ENCODE measurements around the gene IP6K3.

IP6K3 gene, protein sequence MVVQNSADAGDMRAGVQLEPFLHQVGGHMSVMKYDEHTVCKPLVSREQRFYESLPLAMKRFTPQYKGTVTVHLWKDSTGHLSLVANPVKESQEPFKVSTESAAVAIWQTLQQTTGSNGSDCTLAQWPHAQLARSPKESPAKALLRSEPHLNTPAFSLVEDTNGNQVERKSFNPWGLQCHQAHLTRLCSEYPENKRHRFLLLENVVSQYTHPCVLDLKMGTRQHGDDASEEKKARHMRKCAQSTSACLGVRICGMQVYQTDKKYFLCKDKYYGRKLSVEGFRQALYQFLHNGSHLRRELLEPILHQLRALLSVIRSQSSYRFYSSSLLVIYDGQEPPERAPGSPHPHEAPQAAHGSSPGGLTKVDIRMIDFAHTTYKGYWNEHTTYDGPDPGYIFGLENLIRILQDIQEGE

DNA sequence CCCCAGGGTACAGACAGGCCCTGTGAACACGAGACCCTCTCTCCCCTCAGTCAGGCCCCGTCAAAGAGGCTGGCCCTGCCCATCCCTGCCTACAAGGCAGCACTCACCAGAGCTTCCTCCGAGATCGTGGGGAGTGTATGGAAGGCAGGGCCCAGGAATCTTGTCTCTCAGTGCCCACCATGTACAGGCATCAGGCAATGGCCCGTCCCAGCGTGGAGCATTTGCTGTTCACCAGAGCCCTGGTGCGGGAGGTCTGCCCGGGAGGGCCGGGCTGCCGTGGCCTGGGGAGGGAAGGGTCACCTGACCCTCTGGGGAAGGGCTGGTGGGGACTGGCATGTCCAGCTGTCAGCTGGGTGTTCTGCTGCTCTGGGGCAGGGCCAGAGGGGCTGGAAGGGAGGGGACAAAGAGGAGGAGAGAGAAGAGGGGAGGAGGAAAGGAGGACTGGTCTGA, at the start of gene IP6K3:
IP6K3 (minus strand) TSS at position 255 of the 450 bp plus-strand sequence. CDS start 11,429 bp downstream, outside the sequence.
- no peak for FAIRE-seq

DNA sequence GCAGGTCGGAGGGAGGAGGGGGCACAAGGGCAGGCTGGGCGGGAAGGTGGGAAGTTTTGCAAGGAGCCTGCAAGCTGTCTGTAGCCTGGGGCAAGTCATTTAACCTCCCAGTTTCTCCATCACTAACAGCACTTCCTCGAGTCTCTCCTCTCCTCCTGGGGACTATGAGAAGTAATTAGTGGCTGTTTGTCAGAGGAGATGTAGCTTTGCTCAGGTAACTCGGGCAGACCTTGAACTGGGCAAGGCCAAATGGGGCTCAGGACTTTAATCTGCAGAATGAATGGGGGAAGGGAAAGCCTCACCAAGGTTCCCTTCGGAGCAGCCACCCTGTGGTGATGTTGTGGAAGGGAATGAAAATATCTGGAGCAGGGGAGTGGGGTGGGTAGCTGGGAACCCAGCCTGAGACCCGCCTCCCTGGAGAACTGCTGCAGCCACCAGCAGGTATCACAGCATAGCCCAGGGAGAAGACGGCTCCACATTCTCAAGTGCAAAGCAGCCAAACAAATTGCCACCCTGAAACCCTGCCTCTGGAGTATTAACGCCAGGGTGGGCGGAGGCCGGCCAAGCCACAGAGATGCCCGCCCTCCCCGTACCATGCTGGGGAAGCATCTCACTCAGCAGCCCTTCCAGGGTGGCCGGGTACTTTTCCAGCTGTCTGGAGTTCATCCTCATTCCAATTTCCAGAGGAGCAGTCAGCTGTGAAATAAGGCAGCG, 48.4 kb upstream of the IP6K3 start:
- no peak for FAIRE-seq

DNA sequence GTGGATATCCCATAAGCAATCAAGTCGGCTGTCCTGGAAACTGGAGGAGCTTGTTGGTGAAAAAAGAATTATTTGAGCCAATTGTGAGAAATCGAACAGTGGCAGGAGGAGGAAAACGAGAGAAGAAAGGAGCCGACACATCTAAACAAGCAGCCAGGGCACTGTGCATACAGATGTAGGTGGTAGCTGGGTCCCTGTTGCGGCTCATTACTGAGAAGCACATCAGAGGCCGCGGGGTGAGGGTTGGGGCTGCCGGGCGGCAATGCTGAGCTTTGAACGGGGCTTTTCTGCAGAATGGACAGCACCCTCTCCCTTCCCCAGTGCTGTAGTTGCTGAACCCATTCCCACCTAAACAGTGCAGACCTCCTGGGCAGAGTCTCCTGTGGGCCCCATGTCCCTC, 46.3 kb upstream of the IP6K3 start:
- FAIRE-seq = no peak

DNA sequence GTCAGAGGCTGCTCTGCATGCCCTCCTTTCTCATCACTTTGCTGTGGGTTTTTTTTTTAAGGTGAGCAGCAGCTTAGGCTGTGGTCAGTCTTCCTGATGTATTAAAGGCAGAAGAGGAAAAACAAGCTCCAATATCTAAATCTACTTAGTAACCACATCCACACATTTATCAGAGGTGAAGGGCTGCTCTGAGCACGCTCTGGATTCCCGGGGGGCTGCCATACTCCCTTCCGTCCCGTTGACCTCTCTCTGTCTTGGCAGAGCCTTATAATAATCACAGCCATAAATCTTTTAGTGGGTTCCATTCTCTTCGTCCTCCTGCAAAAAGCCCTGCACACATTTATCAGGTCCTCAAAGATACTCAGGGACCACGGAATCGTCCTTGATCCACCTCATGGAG, 44.9 kb upstream of the IP6K3 start:
- no peak for FAIRE-seq

DNA sequence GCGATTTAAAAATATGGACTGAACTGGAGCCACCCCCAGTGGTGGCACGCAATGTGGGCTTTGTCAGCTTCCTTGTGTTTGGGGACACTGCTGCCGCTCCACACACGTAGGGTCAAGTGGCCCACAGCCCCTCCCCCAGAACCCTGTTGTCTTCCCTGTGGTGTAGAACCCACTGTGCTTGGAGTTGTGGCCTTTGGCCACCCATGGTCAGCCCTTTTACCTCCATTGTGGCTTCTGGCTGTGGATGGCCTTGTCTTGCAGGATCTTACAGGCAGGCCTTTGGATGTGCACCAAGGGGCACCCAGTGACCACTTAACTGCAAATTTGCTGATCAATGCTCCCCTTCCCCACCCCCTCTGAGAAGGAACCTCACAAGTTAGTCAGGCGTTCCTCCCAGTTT, 44.2 kb upstream of the IP6K3 start:
- FAIRE-seq = no peak

DNA sequence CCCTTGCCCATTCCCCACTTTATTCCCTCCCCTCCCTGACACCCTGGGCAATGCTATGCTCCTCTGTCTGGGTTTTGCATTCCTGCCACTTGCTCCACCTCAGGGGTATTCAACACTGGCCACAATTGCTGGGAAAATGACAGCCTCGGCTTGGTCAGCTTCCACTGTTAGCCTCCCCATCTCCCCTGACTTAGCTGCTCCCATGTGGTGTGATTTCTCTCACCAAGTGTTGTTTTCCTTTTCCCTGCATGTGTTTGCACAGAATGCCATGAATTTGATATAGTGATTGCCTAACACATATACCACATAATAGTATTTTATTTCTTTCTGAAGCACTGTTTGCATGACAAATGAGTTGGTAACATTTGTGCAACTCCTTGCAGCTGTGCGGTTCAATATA, 43.7 kb upstream of the IP6K3 start:
- no peak for FAIRE-seq

DNA sequence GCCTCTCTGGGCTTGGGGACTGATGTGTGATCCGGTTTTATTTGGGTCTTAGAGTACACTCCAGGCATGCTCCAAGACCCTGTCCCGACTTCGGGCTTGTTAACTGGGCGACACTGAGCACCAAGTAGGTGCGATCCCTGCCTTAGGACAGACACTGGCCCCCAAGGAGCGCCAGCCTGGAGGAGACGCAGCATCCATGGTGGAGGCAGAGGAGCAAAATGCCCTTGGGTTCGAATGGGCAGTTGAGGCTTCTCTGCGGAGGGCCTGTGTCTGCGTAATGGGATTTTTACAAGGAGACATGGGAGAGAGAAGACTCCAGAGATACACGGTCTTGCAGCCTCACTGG, 42.8 kb upstream of the IP6K3 start:
- FAIRE-seq = no peak

DNA sequence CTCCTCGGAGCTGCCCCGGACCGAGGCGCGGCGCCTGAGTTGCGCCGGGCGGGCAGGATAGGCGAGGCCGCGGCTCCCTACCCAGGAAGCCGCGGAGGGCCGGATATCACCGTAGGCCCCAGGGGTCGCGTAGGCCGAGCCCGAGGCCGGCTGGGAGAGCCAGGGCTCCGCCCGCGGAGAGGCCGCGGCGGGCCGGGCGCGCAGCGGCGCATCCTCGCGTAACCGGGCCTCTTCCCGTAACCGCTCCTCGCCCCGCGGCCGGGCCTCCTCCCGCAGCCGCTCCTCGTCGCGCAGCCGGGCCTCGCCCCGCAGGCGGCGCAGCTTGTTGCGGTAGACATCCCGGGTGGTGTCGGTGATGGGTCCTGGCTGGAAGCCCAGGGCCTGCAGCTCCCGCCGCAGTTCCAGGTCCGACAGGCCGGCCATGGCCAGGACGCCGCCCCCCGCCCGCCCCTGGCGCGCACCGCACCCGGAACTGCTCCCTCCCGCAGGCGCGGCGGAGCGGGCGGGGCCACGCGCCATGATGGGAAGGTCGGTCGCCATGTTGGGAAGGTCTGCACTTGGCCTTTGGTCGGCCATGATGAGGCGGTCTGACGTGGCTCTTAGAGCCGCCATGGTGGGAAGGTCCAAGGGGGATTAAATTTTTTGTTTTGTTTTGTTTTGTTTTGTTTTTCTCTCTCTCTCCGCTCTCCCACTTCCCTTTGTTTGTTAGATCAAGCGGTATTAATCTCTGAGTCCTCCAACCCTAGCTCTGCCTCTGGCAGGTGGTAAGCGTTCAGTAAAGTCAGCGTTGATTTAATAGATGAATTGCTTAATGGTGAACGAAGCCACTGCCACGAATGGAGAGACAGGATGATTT, 42.2 kb upstream of the IP6K3 start, which contains the start of gene LEMD2:
LEMD2 (minus strand) TSS at position 437 of the 856 bp plus-strand sequence; CDS start at position 423, 14 bp downstream.
- no peak for FAIRE-seq

DNA sequence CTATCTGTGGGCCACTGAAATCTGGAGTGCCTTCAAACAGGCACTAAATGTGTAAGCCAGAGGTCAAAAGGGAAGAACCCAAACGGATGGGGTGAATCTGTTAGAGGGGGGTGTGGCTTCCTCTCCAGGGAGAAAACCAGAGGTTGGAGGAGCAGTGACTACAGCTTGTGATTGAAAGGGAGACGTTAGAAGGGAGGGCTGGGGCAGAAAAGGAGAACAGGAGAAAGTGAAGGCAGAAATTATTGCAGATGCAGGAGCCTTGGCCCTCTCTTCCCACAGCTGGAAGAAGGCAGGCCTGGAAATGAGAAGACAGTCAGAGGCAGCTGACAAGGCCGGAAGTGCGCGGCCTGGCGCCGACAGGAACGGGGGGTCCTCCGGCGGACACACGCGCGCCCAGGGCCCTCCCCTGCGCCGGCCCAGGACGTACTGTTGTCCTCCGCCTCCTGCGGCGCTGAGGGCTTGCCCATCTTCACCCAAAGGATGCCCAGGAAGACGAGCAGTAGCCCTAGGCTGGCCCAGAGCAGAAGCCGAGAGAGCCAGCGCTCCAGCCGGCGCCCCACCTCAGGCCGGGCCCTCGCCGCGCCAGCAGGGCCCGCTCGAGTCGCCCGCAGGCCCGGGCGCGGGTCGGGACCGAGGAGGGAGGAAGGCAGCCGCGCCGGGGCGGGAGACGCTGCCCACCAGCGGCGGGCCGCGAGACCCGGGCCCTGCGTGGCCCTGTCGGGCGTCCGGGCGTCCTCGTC, 41.4 kb upstream of the IP6K3 start:
- FAIRE-seq = no peak

DNA sequence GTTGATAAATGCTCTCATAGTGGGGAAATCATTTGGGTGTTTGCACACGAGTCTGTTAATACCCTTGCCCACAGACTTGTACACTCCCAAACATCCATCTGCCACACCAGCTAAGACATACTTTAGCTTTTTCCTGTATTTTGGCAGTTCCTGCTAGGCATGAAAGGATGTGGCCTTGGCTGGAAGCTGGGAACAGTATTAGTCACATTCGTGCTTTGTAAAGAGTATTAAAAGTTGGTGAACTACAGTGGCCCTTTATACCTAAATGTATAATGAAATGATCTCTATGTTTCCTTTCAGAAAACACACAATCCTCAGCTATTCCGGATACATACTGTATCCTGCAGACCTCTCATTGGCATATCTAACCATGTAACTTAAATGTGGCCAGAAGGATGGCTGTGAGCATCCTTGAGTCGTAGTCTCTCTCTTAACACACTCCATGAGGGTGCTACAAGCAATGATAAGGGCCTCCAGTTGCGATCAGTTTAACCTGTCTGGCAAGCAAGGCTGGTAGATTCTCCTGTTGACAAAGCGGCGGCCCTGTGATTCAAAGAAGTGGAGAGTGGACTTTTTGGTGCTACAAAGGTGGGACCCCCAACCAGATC, 40.7 kb upstream of the IP6K3 start:
- FAIRE-seq = no peak

DNA sequence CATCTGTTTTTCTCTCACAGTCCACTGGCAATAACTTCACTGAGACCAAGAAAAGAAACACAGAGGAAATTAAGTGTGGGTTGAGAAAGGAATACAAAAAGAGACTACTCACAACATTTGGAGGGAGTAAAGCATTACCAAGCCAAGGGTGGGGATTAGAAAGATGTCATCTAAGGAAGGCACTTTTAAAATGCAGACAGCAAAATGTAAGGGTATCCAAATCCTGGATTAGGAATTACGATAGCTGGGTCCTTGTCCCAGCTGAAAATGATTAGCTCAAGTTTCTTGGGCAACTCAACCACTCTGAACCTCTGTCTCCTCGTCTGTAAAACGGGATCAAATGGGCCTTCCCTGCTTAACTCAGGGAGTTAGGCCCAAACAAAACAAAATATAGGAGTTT, 40.0 kb upstream of the IP6K3 start:
- no peak for FAIRE-seq

DNA sequence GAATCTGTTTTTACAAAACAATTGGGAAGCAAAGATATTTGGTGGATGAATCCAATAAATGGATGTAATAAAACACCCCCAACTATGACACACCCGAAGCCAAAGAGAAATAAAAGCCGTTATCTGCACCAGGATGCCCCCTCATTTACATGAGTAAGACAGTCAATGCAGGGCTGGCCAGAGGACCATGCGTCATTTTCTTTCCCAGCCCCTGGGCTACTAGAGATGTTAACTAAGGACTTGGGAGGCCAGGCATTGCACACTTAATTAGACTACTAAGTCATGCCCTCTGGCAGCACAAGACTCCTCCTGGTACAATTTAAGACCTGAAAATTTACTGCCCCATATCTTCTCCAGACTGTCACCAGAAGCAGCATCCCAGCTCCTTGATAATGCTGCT, 39.1 kb upstream of the IP6K3 start:
- no peak for FAIRE-seq

DNA sequence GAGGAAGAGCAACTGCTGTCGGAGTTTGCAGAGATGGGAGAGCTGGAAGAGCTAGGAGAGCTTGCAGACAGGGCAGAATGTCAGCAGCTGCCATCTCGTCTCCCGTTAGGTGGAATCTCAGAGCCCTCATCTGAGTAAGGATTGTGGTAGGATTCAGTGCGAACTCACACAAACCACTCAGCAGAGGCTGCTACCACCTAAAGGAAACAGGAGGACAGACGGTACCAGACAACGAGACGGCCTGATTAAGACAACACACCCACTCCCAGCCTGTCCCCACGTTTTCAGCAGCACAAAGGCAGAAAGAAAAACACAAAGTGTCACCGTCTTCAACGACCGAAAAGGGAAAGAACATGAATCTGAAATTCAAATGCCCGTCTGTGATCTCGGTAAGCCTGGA, 38.1 kb upstream of the IP6K3 start:
- FAIRE-seq = no peak

DNA sequence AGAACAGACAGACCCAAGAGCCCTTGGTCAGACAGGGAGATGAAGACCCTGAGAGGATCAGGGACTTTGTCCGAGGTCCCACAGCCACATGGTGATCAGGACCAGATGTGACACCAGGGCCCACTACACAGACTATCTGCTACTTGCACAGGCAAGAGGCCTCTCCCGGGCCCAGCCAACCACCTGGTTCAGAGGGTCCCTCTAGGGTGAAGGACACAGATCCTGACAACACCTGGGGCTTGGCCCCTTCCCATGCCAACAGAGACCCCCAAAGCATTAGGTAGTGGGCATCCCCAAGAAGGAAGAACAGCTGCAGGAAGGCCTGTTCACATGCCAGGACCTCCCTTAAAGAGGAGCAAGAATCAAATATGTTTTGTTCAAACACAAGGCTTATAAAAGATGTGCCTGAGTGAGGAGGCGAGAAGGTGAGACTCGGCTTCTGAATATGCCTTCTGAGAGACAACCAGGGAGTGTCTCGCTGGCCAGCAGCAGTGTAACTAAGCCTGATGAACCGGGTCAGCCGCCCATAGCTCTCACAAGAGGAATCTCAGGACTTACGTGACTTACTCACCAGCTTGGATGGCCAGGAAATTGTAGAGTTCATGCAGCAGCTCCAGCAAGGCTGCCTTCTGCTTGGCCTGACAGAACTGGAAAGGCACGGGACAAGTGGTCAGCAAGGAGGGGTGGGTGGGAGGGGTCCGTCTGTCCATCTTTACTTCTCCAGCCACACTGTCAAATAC, 37.2 kb upstream of the IP6K3 start:
- FAIRE-seq = no peak

DNA sequence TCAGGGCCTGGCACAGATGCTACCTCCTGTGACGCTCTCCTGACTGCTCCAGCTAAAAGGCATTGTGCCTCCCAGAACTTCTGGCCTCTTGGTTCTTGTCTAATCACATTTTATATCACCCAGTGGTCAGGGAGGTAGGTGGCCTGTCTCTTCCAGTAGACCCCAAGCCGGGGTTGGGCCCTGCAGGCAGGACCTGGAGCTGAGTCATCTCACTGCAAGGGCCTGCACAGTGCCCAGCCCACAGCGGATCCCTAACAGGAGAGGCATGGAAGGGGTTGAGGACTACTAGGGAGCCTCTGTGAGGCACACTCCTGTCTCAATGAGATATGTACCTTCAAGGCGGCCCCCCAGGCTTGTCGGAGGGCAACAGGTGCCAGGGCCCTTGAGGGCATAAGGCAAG, 35.9 kb upstream of the IP6K3 start:
- FAIRE-seq = no peak

DNA sequence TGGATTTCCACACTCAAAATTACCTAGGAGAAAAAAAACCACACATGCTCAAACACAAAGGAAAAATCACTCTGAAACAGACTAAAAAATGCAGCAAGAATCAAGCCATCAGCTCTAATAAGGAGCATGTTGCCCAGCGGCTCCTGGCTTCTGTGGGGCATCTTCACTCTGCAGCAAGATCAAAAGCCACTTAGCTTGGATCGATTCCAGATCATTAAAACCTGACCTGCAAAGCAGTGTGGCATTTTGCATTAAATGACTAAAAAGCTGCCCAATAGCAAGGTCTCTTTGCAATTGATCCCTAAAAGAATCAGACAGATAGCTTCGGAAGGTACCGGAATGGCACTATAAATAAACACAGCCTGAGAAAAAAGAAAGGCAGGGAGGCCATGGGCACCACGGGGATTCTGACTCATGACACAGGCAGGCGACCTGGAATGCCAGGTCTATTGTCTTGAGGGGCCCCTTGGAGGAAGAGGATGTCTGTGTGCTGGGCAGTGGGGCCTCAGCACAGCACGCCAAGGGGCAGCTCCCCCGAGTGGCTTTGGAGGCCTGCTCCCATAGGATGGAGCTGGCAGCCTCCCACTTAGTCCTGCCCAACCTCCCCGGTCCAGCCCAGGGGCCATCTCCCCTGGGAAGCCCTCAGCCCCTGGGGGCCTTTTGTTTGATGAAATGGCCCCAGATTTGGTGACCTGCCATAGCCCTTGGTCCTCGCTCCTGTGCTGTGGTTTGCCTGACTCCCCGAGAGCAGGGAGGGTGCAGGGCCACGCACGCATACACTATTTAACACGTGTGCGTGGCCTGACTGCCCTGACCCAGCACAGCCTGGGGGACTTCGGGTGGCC, 34.6 kb upstream of the IP6K3 start:
- no peak for FAIRE-seq

DNA sequence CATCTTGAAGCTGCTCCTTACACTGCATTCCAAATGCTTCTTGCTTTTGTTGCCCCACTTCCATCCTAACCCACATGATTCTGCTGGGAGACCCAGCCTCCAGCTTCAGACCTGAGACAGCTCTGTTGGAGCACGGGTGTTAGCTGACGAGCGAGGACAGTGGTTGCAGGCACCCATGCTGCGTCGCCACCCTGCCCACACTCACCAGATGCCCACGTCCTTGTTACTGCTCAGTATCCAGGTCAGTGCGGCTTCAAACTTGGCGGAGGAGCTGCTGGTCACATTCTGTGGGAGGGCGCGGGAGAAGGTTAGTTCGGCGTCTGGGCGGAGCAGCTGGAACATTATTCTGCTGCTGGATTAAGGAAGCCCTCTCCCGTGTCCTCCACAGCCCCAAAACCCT, 33.2 kb upstream of the IP6K3 start:
- FAIRE-seq = no peak

DNA sequence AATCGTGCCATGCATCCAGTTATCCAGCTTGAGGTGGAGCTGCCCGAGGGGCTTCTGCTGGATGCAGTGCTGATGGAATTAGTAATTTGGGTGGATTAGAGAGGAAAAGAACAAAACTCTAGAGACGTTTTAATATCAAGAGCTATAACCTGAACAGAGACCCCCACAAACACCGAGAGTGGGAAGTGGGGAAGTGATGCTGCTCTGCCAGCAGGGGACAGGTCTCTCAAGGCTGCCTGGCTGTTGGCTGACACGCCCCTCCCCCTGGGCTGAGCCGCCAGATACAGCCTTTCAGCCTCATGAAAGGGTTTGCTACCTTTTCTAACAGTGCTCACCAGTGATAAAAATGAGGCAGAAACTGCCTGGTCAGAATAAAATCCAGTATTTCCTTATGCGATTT, 32.6 kb upstream of the IP6K3 start:
- FAIRE-seq = no peak

DNA sequence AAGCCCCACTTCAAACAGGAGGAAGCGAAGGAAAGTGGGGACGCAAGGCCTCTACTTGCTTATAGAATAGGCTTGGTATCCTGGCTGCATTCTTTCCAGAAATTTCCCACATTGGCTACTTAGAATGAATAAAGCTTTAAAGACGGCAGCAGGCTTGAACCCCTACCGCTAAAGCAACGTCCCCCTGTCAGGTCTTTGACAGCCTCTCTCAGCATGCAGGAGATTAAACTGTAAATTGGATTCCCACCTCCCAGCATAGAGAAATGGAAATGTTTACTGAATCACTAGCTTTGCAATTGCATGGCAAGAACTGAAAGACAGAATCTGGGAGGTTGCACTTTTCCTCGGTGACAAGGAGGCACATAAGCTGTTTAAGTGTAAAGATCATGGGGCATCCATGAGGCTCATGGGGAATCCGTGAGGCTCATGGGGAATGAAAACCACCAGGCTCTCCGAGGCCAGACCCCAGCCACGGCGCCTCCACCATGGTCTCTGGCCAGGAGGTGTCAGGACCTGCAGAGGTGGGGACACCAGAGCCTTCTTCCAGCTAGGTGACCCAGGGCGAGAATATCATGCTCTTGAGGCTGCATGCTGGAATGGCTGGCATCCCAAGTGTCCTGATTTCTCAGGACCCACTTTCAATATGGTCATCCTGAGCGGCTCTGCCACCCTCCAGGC, 31.9 kb upstream of the IP6K3 start:
- FAIRE-seq = no peak

Data from A204.1 (cell line).